ENCODE results near the gene EFEMP2.

DNA sequence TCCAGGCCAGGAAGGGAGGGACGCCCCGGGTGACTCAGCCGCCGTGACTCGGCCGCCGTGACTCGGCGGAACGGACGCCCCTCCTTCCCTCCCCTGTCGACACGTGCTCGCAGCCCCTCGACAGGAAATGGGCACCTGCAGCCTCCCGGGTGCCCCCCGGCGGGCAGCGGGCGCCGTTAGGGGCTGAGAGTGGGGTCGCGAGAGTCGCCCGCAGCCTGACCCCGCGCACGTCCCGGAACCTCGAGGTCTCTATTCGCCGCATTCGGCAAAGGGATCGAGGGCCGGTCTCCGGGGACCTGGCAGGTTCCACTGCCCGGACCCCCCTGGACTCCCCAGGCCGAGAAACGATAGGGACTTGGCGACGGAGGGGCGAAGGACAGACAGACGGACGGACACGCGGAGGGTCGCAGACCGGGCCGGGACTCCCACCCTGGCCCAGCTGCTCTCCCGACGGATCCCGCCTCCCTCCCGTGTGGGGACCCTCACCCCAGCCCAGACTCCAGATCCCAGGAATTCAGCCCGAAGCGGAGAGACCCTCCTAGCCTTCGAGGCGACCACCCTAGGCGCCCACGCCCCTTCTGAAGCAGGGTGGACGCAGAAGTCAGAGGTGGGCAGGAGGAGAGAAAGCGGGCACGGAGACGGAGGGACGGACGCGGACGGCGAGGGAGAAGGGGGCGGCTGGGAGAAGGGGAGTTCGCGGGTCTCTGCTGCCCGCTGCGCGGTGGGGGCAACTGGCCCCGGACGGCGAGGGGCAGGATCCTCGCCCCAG lies 26.9 kb upstream of the EFEMP2 start:
- TF ChIP-seq, protein P1, sequence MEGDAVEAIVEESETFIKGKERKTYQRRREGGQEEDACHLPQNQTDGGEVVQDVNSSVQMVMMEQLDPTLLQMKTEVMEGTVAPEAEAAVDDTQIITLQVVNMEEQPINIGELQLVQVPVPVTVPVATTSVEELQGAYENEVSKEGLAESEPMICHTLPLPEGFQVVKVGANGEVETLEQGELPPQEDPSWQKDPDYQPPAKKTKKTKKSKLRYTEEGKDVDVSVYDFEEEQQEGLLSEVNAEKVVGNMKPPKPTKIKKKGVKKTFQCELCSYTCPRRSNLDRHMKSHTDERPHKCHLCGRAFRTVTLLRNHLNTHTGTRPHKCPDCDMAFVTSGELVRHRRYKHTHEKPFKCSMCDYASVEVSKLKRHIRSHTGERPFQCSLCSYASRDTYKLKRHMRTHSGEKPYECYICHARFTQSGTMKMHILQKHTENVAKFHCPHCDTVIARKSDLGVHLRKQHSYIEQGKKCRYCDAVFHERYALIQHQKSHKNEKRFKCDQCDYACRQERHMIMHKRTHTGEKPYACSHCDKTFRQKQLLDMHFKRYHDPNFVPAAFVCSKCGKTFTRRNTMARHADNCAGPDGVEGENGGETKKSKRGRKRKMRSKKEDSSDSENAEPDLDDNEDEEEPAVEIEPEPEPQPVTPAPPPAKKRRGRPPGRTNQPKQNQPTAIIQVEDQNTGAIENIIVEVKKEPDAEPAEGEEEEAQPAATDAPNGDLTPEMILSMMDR (IDR thresholded peaks at IDR 0.05): no peak
- TF ChIP-seq EZH2 (IDR thresholded peaks at IDR 0.05; ENCODE audit: borderline replicate concordance, insufficient read depth, low read depth, low read length, poor library complexity, severe bottlenecking): no peak

All from B cell (primary cell).